RCC 7860 (cell line): ENCODE results near the gene KLK8.
"Not testable (repeated sequence)": the region's sequence is repeated elsewhere in the genome, so short reads cannot be mapped to it uniquely, and the experiment has no call there.

Experiments
- DNase-seq: peaks from one replicate; pipeline ENCODE4 v3.0.0-alpha.2; 2015; ENCODE audit warnings: low spot score
- FAIRE-seq: peaks from 2 replicates; lab custom pipeline; 2012; peaks lifted over from hg19 to GRCh38; lab: Jason Lieb, UNC

KLK8 gene

DNA sequence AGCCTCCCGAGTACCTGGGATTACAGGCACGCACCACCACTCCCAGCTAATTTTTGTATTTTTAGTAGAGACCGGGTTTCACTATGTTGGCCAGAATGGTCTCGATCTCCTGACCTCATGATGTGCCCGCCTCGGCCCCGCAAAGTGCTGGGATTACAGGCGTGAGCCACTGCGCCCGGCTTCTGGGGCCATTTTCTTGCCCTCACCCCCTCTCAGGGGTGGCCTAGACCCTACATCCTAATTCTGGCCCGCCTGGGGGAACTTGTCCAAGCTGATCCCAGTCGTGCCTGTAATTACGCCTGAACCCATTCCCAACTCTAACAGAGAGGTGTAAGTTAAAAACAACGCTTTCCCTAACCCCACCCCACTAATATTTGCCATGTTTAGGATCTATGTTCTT lies 17.0 kb downstream of the KLK8 start:
- DNase-seq, FAIRE-seq: not testable (repeated sequence)

DNA sequence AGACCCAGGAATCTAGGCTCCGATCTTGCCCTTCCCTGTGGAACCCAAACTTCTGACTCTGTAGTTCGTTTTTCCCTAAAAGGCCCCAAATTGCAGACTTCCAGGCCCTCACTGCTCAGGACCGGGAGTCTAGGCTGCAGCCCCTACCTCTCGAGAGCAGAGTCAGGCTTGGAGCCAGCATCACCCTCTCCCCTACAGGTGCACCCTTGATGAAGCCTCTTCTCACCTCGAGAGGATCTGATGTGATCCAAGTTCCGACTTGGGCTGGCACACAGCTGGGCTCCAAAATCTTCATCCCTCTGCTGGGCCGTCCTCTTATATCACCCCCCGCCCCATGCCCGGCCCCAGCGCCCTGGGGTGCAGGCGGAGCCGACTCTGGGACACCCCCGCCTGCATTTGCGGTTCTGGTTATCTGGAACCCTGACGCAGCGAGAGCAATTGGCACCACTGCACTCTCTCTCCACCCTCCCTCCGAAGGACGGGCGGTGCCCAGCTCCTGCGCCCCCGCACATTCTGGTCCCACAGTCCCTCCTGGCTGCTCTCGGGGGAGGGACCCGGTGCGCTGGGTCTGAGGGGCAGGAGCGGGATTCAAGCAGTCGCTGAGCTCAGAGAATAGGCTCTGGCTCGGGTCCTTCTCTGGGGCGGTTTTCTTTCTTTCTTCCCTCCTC lies 17.6 kb downstream of the KLK8 start, which contains the start of gene KLK7:
KLK7 (minus strand) TSS at position 293 of the 668 bp plus-strand sequence. CDS start 1,518 bp downstream, outside the sequence.
- FAIRE-seq (no peak), DNase-seq (no peak)

DNA sequence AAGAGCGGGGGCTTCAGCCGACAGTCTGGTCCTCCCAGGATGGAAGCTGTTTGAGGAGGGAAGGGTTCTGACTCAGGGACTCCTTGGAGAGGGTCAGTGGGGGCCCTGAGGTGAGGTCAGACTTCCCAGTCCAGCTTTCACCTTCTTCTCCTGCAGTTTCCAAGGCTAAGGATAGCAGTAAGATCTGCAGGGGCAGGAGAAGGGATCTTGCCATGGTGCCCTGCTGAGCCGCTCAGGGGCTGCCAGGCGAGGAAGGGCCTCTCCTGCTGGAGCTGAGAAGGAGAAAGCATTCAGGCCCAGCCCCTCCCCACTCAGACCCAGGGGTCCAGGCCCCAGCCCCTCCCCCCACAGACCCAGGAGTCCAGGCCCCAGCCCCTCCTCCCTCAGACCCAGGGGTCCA lies 19.2 kb downstream of the KLK8 start:
- no peak for FAIRE-seq
- no peak for DNase-seq

DNA sequence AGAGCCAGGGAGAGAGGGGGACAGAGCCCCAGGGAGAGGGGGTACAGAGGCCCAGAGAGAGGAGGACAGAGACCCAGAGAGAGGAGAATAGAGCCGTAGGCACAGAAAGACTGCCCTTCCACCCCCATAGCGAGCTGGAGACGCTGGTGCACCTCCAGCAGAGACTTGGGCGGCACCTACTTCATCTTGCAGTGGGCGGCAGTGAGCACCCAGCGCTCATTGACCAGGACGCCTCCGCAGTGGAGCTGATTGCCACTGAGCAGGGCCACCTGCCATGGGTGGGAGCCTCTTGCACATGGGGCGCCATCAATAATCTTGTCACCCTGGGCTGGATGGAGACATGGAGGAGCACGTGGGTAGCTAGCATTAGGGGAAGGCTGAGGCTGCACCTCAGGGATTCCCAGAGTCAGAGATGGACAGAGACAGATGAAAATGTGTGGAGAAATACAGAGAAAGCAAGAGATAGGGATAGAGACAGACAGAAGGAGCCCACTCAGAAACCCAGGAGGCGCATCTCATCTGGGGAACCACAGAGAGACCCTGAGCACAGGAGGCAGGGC lies 19.7 kb downstream of the KLK8 start:
- DNase-seq, result no peak
- FAIRE-seq, result no peak

DNA sequence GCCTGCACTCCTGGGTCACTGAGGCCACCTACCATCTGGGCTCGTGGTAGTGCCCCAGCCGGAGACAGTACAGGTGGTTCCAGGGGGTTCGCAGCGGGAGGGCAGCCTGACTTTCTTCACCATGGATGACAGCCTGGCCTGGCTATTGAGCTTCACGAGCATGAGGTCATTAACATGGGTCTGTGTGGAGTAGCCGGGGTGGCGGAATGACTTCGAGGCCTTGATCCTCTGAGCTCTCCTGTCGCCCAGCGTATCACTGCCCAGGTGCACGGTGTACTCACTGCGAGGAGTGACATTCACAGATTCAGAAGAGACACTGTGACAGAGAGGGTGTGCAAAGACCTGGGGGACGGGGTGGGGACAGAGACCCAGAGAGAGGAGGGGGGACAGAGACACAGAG lies 21.2 kb downstream of the KLK8 start:
- DNase-seq, result no peak
- FAIRE-seq, result no peak

DNA sequence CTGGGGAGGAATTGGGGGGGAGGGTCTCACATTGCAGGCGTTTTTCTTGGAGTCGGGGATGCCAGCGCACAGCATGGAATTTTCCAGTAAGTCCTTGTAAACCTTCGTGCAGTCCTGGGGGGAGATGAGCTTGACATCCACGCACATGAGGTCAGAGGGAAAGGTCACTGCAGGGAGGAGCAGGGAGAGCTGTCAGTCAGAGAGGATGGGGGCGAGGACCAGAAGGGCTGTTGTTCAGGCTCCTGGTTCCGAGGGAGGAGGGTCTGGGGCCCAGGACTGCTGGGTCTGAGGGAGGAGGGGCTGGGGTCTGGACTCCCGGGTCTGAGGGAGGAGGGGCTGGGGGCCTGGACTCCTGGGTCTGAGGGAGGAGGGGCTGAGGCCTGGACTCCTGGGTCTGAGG lies 21.6 kb downstream of the KLK8 start:
- no peak for DNase-seq
- FAIRE-seq, result no peak

DNA sequence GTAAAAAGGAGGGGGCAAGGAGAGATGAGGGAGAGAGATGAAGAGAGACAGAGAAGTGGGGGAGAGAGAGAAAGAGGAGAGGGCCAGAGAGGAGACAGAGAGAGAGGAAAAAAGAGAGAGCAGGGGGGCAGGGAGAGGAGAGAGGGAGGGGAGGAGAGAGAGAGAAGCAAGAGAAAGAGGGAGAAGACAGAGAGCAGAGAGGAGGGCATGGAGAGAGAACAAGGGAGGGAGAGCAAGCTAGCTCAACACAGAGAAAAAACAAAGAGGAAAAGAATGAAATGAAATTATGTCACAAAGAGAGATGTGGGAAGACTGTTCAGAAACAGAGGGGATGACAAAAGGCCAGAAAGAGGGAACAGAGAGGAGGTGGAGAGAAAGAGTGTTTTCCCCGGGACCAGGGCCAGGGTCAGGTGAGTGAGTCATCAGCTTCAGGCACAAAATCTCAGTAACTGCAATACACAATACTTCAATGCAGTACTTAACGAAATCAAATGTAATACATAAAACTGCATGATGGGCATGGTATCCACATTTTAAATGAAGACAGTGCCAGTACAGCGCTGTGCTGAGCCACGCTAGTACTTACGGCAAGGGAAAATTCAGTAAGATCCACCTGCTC lies 22.5 kb downstream of the KLK8 start:
- DNase-seq (no peak), FAIRE-seq (no peak)

DNA sequence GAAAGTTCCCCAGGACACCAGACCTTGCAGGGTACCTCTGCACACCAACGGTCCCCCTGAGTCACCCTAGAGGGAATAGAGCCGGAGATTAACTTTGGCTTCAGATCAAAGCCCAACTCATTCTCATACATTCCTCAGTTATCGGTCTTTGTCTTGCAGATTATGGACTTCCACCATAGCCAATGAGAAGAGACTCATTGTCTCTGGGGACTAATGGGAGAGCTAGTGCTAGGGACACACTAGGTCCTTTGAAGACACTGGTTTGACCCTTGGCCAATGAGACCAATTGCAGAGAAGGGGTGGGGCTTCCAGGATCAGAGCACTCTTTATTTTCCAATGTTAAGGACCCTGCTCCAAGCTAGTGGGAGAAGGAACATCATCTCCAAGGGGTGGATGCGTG lies 23.8 kb downstream of the KLK8 start:
- FAIRE-seq (no peak), DNase-seq (no peak)

DNA sequence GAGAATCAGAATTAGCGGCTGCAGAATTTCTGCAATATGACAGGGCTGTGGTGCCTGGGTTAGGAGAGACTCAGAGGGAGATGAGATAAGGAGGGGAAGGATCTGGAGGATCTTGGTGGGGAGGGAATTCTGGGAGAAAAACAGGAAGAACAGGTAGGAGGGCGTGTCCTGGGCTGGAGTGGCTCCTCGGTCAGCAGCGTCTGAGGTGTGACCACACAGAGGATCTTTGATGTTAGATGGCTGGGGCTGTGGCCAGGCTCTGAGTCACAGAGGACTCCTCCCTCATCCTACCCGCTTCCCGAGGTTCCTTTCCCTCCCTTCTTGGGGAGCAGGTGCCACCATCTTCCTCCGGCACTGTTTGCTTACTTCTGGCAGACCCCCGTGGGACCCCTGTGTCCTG lies 25.6 kb downstream of the KLK8 start:
- no peak for DNase-seq
- FAIRE-seq, result no peak

DNA sequence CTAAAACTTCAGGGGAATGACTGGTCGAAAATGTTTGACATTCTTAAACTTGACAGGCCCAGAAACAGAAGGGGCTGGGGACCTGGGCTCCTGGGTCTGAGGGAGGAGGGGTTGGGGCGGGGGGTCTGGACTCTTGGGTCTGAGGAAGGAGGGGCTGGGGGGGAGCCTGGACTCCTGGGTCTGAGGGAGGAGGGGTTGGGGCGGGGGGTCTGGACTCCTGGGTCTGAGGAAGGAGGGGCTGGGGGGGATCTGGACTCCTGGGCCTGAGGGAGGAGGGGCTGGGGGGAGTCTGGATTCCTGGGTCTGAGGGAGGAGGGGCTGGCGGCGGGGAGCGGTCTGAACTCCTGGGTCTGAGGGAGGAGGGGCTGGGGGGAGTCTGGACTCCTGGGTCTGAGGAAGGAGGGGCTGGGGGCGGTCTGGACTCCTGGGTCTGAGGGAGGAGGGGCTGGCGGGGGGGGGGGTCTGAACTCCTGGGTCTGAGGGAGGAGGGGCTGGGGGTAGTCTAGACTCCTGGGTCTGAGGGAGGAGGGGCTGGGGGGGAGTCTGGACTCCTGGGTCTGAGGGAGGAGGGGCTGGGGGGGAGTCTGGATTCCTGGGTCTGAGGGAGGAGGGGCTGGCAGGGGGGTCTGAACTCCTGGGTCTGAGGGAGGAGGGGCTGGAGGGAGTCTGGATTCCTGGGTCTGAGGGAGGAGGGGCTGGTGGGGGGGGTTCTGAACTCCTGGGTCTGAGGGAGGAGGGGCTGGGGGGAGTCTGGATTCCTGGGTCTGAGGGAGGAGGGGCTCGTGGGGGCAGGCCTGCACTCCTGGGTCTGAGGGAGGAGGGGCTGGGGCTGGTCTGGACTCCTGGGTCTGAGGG lies 26.5 kb downstream of the KLK8 start:
- DNase-seq (no peak), FAIRE-seq (no peak)

DNA sequence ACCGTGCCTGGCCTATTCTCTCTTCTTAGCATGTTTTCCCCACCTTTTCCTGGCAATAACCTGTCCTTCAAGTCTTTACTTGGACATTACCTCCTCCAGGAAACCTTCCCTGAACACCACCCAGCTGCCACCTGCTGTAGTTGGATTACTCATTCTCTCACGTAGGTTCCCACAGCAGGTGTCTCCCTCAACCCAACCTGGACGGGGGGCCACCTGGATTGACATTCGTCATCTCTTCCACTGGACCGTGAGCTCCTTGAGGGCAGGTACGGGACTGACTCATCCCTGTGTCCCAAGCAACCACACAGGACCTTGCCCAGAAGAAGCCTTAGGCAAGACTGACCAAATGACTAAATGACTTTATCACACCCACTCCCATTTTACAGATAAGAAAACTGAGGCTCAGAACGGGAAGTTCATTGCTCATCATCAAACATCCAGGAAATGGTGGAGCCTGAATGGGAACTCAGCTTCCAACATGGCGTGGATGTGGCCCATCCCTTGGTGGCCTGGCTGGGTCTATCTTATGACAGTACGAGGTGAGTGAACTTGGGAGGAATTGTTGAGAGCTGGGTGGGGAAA lies 28.5 kb downstream of the KLK8 start:
- FAIRE-seq (no peak), DNase-seq (no peak)

DNA sequence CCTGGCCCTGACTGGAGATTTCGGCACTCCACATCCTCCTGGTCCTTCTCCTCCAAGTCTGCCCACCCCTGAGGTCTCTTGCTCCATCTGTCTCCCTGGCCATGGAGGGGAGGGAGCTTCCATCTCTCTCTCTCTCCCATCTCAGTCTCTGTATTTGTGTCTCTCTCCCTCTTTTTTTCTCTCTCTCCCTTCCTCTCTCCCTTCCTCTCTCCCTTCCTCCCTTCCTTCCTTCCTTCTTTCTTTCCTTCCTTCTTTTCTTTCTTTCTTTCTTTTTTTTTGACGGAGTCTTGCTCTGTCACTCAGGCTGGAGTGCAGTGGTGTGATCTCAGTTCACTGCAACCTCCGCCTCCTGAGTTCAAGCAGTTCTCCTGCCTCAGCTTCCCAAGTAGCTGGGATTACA lies 31.6 kb downstream of the KLK8 start:
- FAIRE-seq, DNase-seq: not testable (repeated sequence)

DNA sequence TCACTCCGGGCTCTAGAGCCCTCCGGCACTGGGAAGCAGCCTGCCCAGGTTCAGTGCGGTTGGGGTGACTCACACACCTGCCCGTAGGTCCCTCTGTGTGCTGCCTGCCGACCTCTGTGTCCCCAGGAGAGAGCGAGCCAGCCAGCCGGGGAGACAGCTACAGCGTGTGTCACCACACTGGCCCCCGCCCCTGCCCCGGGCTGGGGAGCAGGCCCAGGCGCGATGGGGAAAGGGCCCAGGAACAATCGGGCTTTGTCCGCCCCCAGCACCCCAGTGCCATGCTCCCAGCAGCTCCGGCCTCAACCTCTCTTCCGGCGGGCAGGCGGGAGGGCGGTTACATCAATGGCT lies 32.0 kb downstream of the KLK8 start, which contains the start of gene KLK6:
KLK6 (minus strand) TSS at position 179 of the 348 bp plus-strand sequence. CDS start 1,487 bp downstream, outside the sequence.
- DNase-seq (no peak), FAIRE-seq (no peak)

DNA sequence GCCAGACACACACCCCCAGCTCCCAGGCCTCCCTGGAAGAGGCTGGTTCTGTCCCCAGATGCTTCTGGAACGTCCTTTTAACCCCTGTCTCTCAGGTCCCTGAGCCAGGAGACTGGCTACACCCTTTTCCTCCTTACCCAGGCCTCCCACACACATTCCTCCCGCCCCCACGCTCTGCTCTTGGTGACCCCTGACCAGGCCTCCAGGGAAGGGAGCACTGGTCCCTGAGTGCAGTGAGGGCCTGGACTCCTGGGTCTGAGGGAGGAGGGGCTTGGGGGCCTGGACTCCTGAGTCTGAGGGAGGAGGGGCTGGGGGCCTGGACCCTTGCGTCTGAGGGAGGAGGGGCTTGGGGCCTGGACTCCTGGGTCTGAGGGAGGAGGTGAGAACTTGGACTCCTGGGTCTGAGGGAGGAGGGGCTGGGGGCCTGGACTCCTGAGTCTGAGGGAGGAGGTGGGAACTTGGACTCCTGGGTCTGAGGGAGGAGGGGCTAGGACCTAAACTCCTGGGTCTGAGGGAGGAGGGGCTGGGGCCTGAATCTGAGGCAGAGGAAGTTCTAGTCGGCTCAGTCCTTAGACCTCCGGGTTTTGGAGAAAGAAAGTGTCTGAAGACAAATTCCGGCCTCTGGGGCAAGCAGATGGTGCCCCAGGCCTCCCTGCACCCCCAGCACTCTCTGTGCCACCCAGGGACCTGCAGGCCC lies 32.5 kb downstream of the KLK8 start:
- FAIRE-seq (no peak), DNase-seq (no peak)

DNA sequence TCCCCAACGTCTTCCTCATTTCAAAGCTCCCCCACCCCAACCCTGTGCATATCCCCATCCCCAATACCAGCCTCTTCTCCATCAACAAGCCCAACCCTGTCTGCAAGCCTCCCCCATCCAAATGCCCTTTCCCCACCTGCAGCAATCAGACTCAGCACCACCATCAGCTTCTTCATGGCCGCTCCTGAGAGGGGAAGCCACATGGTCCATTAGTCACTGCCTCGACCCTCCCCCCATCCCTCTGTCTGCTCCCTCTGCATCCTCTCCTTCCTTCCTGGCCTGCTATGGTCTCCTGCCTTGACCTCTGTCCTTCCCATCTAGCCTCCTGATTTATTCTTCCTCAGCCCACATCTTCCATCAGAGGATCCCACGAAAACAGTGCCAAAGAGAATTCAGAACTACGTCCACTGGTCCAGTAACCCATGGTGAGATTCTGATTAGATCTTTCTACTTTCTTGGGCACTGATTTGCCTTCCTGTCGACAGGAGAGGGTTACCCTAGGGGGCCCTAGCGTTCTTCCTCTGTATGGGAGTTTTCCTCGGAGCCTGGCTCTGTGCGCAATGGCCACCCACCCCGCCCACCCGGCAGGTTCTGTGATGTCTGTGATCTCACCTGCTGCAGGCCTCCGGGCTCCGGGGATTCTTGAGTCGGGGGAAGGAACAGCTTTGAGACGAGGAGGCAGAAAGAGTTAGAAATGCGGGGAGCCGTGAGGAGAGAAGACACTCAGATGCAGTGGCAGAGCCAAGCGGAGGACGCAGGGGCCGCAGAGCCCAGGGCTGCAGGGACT lies 33.3 kb downstream of the KLK8 start:
- DNase-seq (no peak), FAIRE-seq (no peak)

DNA sequence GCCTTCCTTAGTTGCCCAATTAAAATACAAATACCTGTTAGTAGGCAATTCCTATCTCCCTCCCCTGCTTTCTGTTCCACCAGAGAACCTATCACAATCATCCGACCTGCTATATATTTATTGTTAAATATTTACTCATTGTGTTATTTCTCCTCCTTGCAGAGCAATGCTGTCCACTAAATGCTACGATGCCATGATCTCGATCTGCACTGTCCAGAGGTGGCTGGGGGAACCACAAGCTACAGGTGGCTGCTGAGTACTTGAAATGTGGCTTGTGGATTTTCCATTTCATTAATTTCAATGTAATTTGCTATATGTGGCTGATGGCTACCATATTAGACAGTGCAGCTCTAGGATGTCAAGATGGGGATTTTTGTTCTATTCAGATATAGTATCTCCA lies 37.1 kb downstream of the KLK8 start:
- no peak for DNase-seq
- no peak for FAIRE-seq

DNA sequence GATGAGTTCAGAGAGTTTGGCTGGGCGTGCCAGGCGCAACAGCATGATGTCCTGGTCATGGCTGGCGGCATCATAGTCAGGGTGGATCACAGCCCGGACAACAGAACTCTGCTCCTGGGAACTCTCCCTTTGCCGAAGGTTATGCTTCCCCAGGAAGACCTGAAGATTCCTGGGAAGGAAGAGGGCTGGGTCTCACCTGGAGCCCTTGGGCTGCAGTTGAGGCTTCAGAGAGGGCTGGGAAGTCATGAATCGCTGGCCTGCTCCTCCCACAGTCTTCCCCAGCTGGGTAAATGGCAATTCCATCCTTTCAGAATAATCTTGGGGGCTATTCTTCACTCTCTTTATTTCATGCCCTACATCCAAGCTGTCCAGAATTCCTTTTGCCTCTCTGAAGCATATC lies 38.0 kb downstream of the KLK8 start:
- DNase-seq (no peak), FAIRE-seq (no peak)

DNA sequence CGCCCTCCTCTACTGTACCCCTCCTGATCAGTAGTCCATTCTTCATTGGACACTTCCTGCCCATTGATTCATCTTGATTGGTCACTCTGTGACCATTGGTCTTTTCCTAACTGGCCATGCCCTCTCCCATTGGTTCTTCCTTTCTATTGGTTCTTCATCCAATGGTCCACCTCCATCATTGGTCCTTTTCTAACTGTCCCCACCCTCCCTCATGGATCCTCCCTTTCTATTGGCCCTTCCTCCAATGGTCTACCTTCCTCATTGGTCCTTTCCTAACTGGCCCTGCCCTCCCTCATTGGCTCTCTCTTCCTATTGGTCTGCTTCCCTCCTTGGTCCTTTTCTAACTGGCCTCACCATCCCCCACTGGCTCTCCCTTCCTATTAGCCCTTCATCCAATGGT lies 39.2 kb downstream of the KLK8 start:
- DNase-seq, result no peak
- no peak for FAIRE-seq

DNA sequence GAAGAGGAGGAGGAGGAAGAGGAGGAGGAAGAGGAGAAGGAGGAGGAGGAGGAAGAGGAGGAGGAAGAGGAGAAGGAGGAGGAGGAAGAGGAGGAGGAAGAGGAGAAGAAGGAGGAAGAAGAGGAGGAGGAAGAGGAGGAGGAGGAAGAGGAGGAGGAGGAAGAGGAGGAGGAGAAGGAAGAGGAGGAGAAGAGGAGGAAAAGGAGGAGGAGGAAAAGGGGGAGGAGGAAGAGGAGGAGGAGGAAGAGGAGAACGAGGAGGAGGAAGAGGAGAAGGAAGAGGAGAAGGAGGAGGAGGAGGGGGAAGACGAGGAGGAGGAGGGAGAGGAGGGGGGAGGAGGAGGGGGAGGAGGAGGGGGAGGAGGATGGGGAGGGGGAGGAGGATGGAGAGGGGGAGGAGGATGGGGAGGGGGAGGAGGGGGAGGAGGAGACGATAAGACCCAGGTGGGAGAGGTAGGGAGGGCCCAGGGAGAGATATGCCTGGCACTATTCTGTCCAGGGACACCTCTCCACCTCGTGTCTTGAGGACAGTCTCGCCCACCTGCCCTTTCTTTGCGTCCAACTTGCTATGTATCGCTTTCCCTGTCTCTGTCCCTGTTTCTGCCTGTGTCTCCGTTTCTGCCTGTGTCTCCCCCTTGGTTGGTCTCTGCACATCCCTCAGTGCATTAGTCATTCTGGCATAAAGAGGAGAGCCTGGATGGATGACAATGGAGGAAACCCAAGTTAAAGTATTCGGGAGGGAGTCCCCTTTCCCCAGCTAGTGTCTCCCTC lies 41.5 kb downstream of the KLK8 start:
- no peak for DNase-seq
- FAIRE-seq, result no peak
